Measurements from ENCODE around the gene PLA2G4A. TPM values are rescaled to one million over a fixed set of nuclear protein-coding genes. Genes with fewer than 3 reads are reported as not detected.

PLA2G4A gene
- total and polyA plus RNA-seq, 7 donors: 0.24 to 0.71 (median 0.44) TPM

DNA sequence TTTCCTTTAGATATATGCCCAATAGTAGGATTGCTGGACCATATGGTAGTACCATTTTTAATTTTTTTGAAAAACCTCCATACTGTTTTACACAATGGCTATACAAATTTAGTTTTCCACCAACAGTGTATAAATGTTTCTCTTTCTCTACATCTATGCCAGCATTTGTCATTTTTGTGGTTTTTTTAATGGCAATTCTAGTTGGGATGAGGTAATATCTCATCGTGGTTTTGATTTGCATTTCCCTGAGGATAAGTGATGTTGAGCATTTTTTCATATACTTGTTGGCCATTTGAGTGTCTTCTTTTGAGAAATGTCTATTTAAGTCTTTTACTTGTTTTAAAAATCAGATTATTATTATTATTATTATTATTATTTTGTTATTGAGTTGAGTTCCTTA is 35.5 kb downstream of the PLA2G4A start:
- no peak for DNase-seq
- Histone ChIP-seq H3K27me3 (ENCODE audit: insufficient read depth in 3 of 3, low read length in 2 of 3) (no peaks in the 10 kb centered on the region), H3K36me3 (ENCODE audit: insufficient read depth in 1 of 2, low read depth in 1 of 2) (no peaks in the 10 kb centered on the region), H3K4me1 (no peaks in the 10 kb centered on the region), H3K4me3 (no peak overlapping the region), H3K27ac (no peak overlapping the region), H3K9me3 (no peaks in the 10 kb centered on the region)
- no peak for TF ChIP-seq CTCF (IDR thresholded peaks at IDR 0.05)
- ATAC-seq: no peak
- WGBS, 3 donors: 76 to 81% (median 77%) methylated on average over 1 of the region's 1 CpG
- intact Hi-C loops (cut with DNase I): no loop called here

DNA sequence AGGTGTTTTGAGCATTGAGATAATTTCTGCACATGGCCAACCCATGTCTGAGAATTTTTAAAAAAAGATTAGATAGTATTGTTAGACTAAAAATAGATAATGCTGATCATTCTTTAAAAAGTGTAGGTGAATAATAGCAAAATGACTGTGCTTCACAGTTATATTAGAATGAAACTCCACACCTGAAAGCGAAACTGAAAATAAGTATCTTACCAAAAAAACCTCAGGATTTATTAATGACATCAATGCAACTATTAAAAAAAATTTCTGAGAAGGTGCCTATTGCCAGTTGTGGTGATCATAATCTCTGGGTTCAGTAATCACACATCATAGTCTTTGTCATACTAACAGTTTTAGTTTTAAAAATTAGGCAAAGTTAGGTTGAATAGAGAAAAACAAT is 36.5 kb downstream of the PLA2G4A start:
- ATAC-seq (no peak), DNase-seq (no peak)
- Histone ChIP-seq H3K27me3 (ENCODE audit: insufficient read depth in 3 of 3, low read length in 2 of 3) (no peaks in the 10 kb centered on the region), H3K4me3 (no peak overlapping the region), H3K9me3 (no peaks in the 10 kb centered on the region), H3K27ac (no peak overlapping the region), H3K36me3 (ENCODE audit: insufficient read depth in 1 of 2, low read depth in 1 of 2) (no peaks in the 10 kb centered on the region), H3K4me1 (no peaks in the 10 kb centered on the region)
- TF ChIP-seq CTCF (IDR thresholded peaks at IDR 0.05): no peak
- WGBS, 3 donors: 82 to 91% (median 85%) methylated on average over 1 of the region's 1 CpG
- intact Hi-C loops (cut with DNase I): no loop called here

GRCh38 chr1:186865857-186866256 is 37.1 kb downstream of the PLA2G4A start:
- no peak for DNase-seq
- Histone ChIP-seq H3K27ac (no peak overlapping the region), H3K4me1 (no peaks in the 10 kb centered on the region), H3K36me3 (ENCODE audit: insufficient read depth in 1 of 2, low read depth in 1 of 2) (no peaks in the 10 kb centered on the region), H3K9me3 (no peaks in the 10 kb centered on the region), H3K4me3 (no peak overlapping the region), H3K27me3 (ENCODE audit: insufficient read depth in 3 of 3, low read length in 2 of 3) (no peaks in the 10 kb centered on the region)
- no peak for ATAC-seq
- 69 to 76% (median 75%) methylated on average over 3 of the region's 3 CpGs for WGBS, 3 donors
- intact Hi-C loops (cut with DNase I): no loop called here
- no peak for TF ChIP-seq CTCF (IDR thresholded peaks at IDR 0.05)

- H3K27me3 ChIP-seq (ENCODE audit: insufficient read depth in 3 of 3, low read length in 2 of 3): no peaks in the 10 kb centered on the region
- no peaks in the 10 kb centered on the region for H3K9me3 ChIP-seq
- intact Hi-C loops (cut with DNase I): no loop called here
- no peak overlapping the region for H3K27ac ChIP-seq
- no peaks in the 10 kb centered on the region for H3K36me3 ChIP-seq (ENCODE audit: insufficient read depth in 1 of 2, low read depth in 1 of 2)
- no peak for TF ChIP-seq CTCF (IDR thresholded peaks at IDR 0.05)
- no peak overlapping the region for H3K4me3 ChIP-seq
- DNase-seq (no peak), ATAC-seq (no peak)
- no peaks in the 10 kb centered on the region for H3K4me1 ChIP-seq
- WGBS, 3 donors: 28 to 61% (median 36%) methylated on average over 1 of the region's 1 CpG
These were observed 40.9 kb downstream of the PLA2G4A start for GRCh38 chr1:186869526-186870228.

DNA sequence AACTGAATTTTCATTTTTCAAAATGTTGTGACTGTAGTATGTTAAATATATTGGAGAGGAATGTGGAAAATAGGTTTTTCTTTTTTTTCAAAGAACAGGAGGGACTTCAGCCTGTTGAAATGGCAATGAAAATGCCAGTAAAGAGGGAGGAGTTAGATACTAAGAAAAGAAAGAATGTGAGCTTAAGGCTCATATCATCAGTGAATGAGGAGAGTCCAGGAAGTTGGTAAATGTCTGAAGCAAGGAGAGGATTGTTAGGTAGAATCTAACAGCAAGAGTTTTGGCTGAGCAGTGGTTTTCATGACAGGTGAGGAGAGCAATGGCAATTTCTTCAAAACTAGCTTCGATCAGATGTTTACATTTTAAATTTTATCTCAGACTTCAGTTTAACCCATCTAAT is 43.0 kb downstream of the PLA2G4A start:
- DNase-seq (no peak), ATAC-seq (no peak)
- no peaks in the 10 kb centered on the region for H3K27me3 ChIP-seq (ENCODE audit: insufficient read depth in 3 of 3, low read length in 2 of 3)
- intact Hi-C loops (cut with DNase I): no loop called here
- H3K4me1 ChIP-seq: no peaks in the 10 kb centered on the region
- no peak overlapping the region for H3K4me3 ChIP-seq
- WGBS, 3 donors: 80 to 97% (median 84%) methylated on average over 1 of the region's 1 CpG
- H3K27ac ChIP-seq: no peak overlapping the region
- TF ChIP-seq CTCF (IDR thresholded peaks at IDR 0.05): no peak
- H3K9me3 ChIP-seq: no peaks in the 10 kb centered on the region
- H3K36me3 ChIP-seq (ENCODE audit: insufficient read depth in 1 of 2, low read depth in 1 of 2): no peaks in the 10 kb centered on the region
